ENCODE data around the gene RAMP1.

RAMP1 gene

GRCh38 chr2:237951878-237952277 is 92.5 kb downstream of the RAMP1 start:
- TF ChIP-seq, protein P1, sequence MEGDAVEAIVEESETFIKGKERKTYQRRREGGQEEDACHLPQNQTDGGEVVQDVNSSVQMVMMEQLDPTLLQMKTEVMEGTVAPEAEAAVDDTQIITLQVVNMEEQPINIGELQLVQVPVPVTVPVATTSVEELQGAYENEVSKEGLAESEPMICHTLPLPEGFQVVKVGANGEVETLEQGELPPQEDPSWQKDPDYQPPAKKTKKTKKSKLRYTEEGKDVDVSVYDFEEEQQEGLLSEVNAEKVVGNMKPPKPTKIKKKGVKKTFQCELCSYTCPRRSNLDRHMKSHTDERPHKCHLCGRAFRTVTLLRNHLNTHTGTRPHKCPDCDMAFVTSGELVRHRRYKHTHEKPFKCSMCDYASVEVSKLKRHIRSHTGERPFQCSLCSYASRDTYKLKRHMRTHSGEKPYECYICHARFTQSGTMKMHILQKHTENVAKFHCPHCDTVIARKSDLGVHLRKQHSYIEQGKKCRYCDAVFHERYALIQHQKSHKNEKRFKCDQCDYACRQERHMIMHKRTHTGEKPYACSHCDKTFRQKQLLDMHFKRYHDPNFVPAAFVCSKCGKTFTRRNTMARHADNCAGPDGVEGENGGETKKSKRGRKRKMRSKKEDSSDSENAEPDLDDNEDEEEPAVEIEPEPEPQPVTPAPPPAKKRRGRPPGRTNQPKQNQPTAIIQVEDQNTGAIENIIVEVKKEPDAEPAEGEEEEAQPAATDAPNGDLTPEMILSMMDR (IDR thresholded peaks at IDR 0.05; ENCODE audit: low read length): no peak
- TF ChIP-seq EZH2 (IDR thresholded peaks at IDR 0.05; ENCODE audit: borderline replicate concordance, low read length): no peak

GRCh38 chr2:237952851-237953250 is 93.4 kb downstream of the RAMP1 start:
- no peak overlapping the region for H2AFZ ChIP-seq (ENCODE audit: low read length)
- H3K79me2 ChIP-seq (ENCODE audit: insufficient read depth, low read length): no peaks in the 10 kb centered on the region
- H3K4me2 ChIP-seq (ENCODE audit: low read length): no peak overlapping the region
- TF ChIP-seq, protein P1 (IDR thresholded peaks at IDR 0.05; ENCODE audit: low read length): no peak
- no peak for TF ChIP-seq EZH2 (IDR thresholded peaks at IDR 0.05; ENCODE audit: borderline replicate concordance, low read length)
- no peaks in the 10 kb centered on the region for H3K36me3 ChIP-seq (ENCODE audit: insufficient read depth, low read length)
- H4K20me1 ChIP-seq (ENCODE audit: insufficient read depth, low read length): no peaks in the 10 kb centered on the region
- H3K4me1 ChIP-seq (ENCODE audit: insufficient read depth, low read length, severe bottlenecking): no peaks in the 10 kb centered on the region
- no peaks in the 10 kb centered on the region for H3K9me2 ChIP-seq (ENCODE audit: low read depth, low read length)
- H3K27ac ChIP-seq (ENCODE audit: low read depth, low read length, poor library complexity, severe bottlenecking): no peak overlapping the region
- no peak overlapping the region for H3K9ac ChIP-seq (ENCODE audit: low read length)
- H3F3A ChIP-seq (ENCODE audit: insufficient read depth, low read length): no peaks in the 10 kb centered on the region
- H3K9me3 ChIP-seq (ENCODE audit: low read length): no peaks in the 10 kb centered on the region
- H3K27me3 ChIP-seq (ENCODE audit: insufficient read depth, low read length): no peaks in the 10 kb centered on the region
- no peak overlapping the region for H3K4me3 ChIP-seq (ENCODE audit: low read depth, low read length, poor library complexity, severe bottlenecking)

More at GRCh38 chr2:237951878-237952277, 92.5 kb downstream of the RAMP1 start:
- no peaks in the 10 kb centered on the region for H3K79me2 ChIP-seq (ENCODE audit: insufficient read depth, low read length)
- H3F3A ChIP-seq (ENCODE audit: insufficient read depth, low read length): no peaks in the 10 kb centered on the region
- no peak overlapping the region for H3K4me2 ChIP-seq (ENCODE audit: low read length)
- H3K27me3 ChIP-seq (ENCODE audit: insufficient read depth, low read length): no peaks in the 10 kb centered on the region; the same call in 1 of the 2 replicates
- H2AFZ ChIP-seq (ENCODE audit: low read length): no peak overlapping the region
- no peaks in the 10 kb centered on the region for H3K36me3 ChIP-seq (ENCODE audit: insufficient read depth, low read length)
- no peak overlapping the region for H3K4me3 ChIP-seq (ENCODE audit: low read depth, low read length, poor library complexity, severe bottlenecking)
- no peak overlapping the region for H3K27ac ChIP-seq (ENCODE audit: low read depth, low read length, poor library complexity, severe bottlenecking)
- H4K20me1 ChIP-seq (ENCODE audit: insufficient read depth, low read length): no peaks in the 10 kb centered on the region
- H3K9me3 ChIP-seq (ENCODE audit: low read length): no peaks in the 10 kb centered on the region
- H3K4me1 ChIP-seq (ENCODE audit: insufficient read depth, low read length, severe bottlenecking): no peaks in the 10 kb centered on the region
- H3K9me2 ChIP-seq (ENCODE audit: low read depth, low read length): no peaks in the 10 kb centered on the region
- H3K9ac ChIP-seq (ENCODE audit: low read length): no peak overlapping the region

DNA sequence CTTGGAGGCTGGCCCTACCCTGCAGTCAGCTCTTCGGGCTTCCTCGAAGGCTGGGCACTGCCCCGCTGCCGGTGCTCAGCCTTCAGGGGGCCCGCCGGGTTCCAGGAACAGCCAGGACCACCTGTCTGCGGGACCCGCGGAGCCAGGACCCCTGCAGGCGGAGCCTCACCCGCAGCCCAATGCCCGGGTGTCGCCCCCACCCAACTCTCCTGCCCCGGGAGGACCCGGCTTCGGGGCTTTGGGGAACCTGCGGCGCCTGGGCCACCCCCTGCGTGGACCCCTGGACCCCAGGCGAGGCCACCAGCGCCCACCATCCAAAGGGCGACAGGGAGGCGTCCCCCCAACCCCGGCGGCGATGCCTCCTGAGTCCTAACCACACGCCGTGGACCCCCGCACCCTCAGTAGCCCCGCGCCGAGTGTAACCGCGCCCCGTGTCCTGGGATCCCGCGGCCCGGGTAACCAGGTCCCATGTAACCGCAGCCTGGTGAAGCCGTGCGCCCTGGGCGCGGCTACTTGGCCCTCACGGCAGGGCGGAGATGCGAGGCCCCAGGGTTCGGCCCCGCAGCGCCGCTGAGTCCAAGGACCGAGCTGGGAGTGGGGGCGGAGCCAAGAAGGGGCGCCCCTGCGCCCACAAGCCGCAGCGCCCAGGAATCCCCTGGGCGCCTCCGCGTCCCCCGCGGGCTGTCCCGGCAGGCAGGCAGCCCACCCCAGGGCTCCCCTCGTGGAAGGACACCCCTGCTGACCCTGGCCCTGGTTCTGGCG is 96.4 kb downstream of the RAMP1 start:
- H3K9me2 ChIP-seq (ENCODE audit: low read depth, low read length): no peaks in the 10 kb centered on the region
- H3K4me3 ChIP-seq (ENCODE audit: low read depth, low read length, poor library complexity, severe bottlenecking): no peak overlapping the region
- H3K4me1 ChIP-seq (ENCODE audit: insufficient read depth, low read length, severe bottlenecking): no peaks in the 10 kb centered on the region
- H3K36me3 ChIP-seq (ENCODE audit: insufficient read depth, low read length): no peaks in the 10 kb centered on the region
- H3K4me2 ChIP-seq (ENCODE audit: low read length): no peak overlapping the region
- no peaks in the 10 kb centered on the region; the same call in 1 of the 2 replicates for H3K27me3 ChIP-seq (ENCODE audit: insufficient read depth, low read length)
- H3K27ac ChIP-seq (ENCODE audit: low read depth, low read length, poor library complexity, severe bottlenecking): no peak overlapping the region
- no peaks in the 10 kb centered on the region for H3F3A ChIP-seq (ENCODE audit: insufficient read depth, low read length)
- no peaks in the 10 kb centered on the region for H3K79me2 ChIP-seq (ENCODE audit: insufficient read depth, low read length)
- no peak for TF ChIP-seq EZH2 (IDR thresholded peaks at IDR 0.05; ENCODE audit: borderline replicate concordance, low read length)
- TF ChIP-seq, protein P1 (IDR thresholded peaks at IDR 0.05; ENCODE audit: low read length): no peak
- no peak overlapping the region for H2AFZ ChIP-seq (ENCODE audit: low read length)
- H3K9me3 ChIP-seq (ENCODE audit: low read length): no peaks in the 10 kb centered on the region
- no peaks in the 10 kb centered on the region for H4K20me1 ChIP-seq (ENCODE audit: insufficient read depth, low read length)
- no peak overlapping the region for H3K9ac ChIP-seq (ENCODE audit: low read length)

Measured in OCI-LY1 (cell line).